SJSA1 (cell line): Measurements from ENCODE around the gene CHCHD3. TPM values are rescaled to one million over a fixed set of nuclear protein-coding genes. Genes with fewer than 3 reads are reported as not detected.
"Not testable (repeated sequence)": the region's sequence is repeated elsewhere in the genome, so short reads cannot be mapped to it uniquely, and the experiment has no call there.

ENCODE experiments used
- DNase-seq, 2 experiments: peaks; one replicate each; pipeline ENCODE4 v3.0.0-alpha.2; 2015 to 2020; ENCODE audit warnings: low spot score in 2 of 2, low read depth in 1 of 2
- H3K27ac ChIP-seq: fragments of 250-450 bp; sonication (Bioruptor Pico); 2 replicates; pipeline ENCODE4 v1.5.1; 2020; ENCODE audit warnings: mild to moderate bottlenecking, moderate library complexity
- H3K27me3 ChIP-seq: fragments of 250-450 bp; sonication (Bioruptor Pico); replicated peaks from 2 replicates; pipeline ENCODE4 v1.5.1; 2020; ENCODE audit warnings: mild to moderate bottlenecking, moderate library complexity
- H3K36me3 ChIP-seq: fragments of 250-450 bp; sonication (Bioruptor Pico); 2 replicates; pipeline ENCODE4 v1.5.1; 2020; ENCODE audit warnings: mild to moderate bottlenecking
- H3K4me1 ChIP-seq: fragments of 250-450 bp; sonication (Bioruptor Pico); replicated peaks from 2 replicates; pipeline ENCODE4 v1.6.1; 2021; ENCODE audit warnings: mild to moderate bottlenecking
- H3K4me3 ChIP-seq: fragments of 250-450 bp; sonication (Bioruptor Pico); 2 replicates; pipeline ENCODE4 v1.5.1; 2020; ENCODE audit warnings: mild to moderate bottlenecking
- H3K9me3 ChIP-seq: fragments of 250-450 bp; sonication (Bioruptor Pico); replicated peaks from 2 replicates; pipeline ENCODE4 v1.5.1; 2020; ENCODE audit warnings: mild to moderate bottlenecking
- total RNA-seq: library from RNA; depleted of rRNA; stranded (reverse); fragments of >200 nt; shearing (Covaris generic); gene quantifications from 2 replicates; pipeline ENCODE4 v1.2.3, GENCODE V29; 2014

The CHCHD3 gene
- total RNA-seq, 1 experiment from 2014 or later, result 150 TPM

DNA sequence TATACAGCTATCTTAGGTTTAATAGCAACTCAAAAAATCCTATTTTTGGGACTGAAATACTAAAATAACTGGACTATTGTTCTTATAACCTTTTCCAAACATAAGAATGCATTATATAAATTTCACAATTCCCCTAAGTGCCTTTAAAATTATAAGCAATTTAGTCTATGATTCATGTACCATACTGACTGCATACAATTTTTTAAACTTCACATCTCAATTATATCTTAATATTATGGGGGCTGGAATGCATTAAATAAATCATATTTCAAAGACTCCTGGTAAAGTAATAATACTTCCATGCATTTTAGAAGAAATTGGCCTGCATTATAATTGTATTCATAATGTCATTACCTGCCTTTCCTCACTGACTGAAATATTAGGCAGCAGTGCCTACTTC lies 144.6 kb downstream of the CHCHD3 start:
- Histone ChIP-seq H3K36me3 (no peaks in the 10 kb centered on the region), H3K9me3 (no peaks in the 10 kb centered on the region), H3K4me3 (no peak overlapping the region), H3K4me1 (no peaks in the 10 kb centered on the region), H3K27ac (no peak overlapping the region), H3K27me3 (no peaks in the 10 kb centered on the region)
- no peak for DNase-seq

DNA sequence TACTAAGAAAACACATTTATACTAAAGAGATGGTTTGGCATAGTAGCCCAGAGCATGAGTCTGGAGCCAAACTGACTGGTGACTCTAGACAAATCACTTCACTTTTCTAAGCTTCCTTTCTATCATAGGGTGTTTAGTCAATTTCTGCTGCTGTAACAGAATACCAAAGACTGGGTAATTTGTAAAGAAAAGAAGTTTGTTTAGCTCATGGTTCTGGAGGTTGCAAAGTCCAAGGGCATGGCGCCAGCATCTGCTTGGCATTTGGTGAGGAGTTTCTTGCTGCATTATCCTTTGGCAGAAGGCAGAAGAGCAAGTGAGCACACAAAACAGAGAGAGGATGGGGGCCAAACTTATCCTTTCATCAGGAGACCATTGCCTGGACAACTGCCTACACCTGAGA lies 146.3 kb downstream of the CHCHD3 start:
- no peaks in the 10 kb centered on the region for H3K36me3 ChIP-seq
- H3K4me1 ChIP-seq, result no peaks in the 10 kb centered on the region
- no peak for DNase-seq
- H3K9me3 ChIP-seq, result no peaks in the 10 kb centered on the region
- H3K4me3 ChIP-seq, result no peak overlapping the region
- no peaks in the 10 kb centered on the region for H3K27me3 ChIP-seq
- no peak overlapping the region for H3K27ac ChIP-seq

DNA sequence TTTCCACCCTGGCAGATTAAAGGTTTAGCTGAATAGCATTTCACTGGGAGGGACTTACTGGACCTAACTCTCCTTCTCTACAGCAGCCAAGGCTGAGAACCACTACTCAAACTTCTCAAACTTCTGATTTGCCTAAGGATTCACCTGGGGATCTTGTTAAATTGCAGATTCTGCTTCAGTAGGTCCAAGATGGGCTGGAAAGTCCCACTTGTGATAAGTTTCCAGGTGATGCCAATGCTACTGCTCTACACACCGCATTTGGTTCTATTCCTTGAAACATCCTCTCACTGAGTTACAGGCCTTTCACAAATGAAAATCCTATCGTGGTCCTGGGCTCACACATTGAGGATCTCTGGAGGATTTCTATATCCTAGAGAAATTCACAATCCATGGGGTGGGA lies 147.9 kb downstream of the CHCHD3 start:
- Histone ChIP-seq H3K4me3 (no peak overlapping the region), H3K27ac (no peak overlapping the region), H3K27me3 (no peaks in the 10 kb centered on the region), H3K9me3 (no peaks in the 10 kb centered on the region), H3K36me3 (no peaks in the 10 kb centered on the region), H3K4me1 (no peaks in the 10 kb centered on the region)
- no peak for DNase-seq

DNA sequence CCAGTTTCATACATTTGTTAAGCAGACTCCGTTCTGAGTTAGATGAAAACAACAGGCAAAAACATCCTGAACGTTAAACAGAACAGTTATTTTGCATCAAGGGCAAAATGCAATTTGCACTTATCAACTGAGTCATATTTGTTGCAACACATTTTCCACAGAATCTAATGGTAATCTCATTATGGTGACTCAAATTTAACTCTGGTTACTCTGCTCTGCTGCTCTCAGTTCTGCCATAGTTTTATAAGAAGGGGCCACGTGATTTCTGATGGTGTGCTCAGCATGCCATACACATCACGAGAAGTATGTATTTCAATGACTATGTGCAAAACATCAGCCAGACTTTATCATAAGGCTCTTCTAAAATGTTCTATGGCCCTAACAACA lies 148.8 kb downstream of the CHCHD3 start:
- Histone ChIP-seq H3K27ac (no peak overlapping the region), H3K27me3 (no peaks in the 10 kb centered on the region), H3K36me3 (no peaks in the 10 kb centered on the region), H3K4me3 (no peak overlapping the region), H3K4me1 (no peaks in the 10 kb centered on the region), H3K9me3 (no peaks in the 10 kb centered on the region)
- DNase-seq, result no peak

DNA sequence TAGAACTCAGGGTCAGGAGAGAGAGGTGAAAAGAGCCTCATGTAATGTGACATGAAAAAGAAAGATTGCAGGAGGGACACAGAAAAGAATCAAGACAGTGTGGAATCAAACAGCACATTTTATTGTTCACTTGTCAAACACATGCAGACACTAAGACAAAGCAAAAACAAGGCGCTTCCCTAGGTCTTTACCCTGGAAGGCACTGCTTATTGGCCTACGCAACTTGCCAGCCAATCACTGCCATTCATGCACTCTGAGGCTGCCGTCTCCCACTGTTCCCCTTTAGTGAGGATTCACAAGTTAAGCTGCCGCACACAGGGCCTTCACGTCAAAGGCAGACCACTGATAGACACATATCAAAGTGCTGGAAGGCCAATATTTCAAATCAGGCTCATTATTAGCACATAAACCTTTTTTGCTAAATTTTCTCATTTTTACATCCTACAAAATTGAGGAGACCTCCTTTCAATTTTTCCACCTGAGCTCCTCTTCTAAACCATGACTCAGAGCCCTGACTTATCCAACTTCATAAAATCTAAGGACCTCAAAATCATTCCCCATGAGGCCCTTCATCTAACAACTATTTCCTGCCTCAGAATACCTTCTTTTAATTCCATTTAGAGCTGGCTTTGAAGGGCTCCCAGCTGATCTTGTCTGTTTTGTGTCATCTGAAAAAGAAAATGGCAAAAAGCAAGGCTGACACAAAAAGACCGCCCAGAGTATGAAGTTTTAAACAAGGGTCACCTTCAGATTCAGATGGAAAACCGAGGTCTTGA lies 149.4 kb downstream of the CHCHD3 start:
- no peak for DNase-seq
- no peak overlapping the region for H3K27ac ChIP-seq

DNA sequence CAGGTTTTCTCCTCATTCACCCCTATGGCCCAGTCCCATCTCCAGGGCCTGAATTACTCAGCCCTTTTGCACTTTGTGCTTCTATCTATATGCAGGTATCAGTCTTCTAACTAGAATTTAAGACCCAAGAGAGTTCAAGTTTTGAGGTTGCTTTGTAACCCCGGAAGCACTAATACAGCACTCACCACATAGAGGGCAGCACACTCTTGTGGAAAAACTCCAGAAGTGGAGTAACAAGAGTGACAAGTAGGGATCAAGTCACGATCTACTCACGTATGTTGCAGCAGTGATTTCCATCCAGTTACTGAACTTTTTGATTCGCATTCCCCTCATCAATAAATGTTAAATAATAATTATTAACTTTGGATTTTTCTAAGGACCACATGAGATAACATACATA lies 151.0 kb downstream of the CHCHD3 start:
- Histone ChIP-seq H3K27ac (no peak overlapping the region), H3K4me3 (no peak overlapping the region), H3K4me1 (no peaks in the 10 kb centered on the region), H3K27me3 (no peaks in the 10 kb centered on the region), H3K9me3 (no peaks in the 10 kb centered on the region), H3K36me3 (no peaks in the 10 kb centered on the region)
- DNase-seq, result no peak

More for the DNA sequence above, 149.4 kb downstream of the CHCHD3 start:
- Histone ChIP-seq H3K4me3 (no peak overlapping the region), H3K4me1 (no peaks in the 10 kb centered on the region), H3K36me3 (no peaks in the 10 kb centered on the region), H3K27me3 (no peaks in the 10 kb centered on the region), H3K9me3 (no peaks in the 10 kb centered on the region)

DNA sequence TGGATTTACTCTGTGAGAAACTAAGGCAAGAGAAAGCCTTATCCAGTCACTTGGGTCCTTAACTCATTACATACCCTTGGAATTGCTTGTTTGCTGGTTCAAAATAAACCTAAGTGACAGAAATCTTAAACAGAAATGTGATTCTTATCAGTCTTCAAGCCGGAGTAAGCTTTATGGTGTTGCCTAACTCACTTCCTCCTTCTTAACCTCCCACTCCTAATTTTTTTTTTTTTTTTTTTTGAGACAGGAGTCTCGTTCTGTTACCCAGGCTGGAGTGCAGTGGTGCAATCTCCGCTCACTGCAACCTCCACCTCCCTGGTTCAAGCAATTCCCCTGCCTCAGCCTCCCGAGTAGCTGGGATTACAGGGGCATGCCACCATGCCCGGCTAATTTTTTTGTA lies 151.9 kb downstream of the CHCHD3 start:
- DNase-seq, H3K4me1 ChIP-seq, H3K4me3 ChIP-seq, H3K36me3 ChIP-seq, H3K9me3 ChIP-seq, H3K27me3 ChIP-seq, H3K27ac ChIP-seq: not testable (repeated sequence)

DNA sequence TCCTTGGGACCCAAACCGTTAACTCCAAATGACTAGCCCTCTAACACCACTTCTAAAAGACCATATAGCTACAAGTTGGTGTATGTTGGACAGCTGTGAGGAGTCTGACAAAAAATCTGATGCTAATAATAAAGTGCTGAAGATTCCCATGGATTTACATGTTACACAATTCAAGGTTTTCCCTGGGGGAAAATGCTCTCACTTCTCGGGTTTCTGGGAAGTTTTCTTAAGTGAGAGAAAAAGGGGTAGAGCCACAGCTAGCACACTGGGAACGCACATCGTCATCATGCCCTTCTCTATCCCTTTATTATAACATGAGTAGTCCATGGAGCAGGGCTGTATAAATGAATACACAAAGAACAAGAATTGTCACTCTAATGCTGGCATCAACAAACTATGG lies 162.1 kb downstream of the CHCHD3 start:
- Histone ChIP-seq H3K27me3 (no peaks in the 10 kb centered on the region), H3K4me1 (no peaks in the 10 kb centered on the region), H3K4me3 (no peak overlapping the region), H3K36me3 (no peaks in the 10 kb centered on the region), H3K9me3 (no peaks in the 10 kb centered on the region), H3K27ac (no peak overlapping the region)
- no peak for DNase-seq

DNA sequence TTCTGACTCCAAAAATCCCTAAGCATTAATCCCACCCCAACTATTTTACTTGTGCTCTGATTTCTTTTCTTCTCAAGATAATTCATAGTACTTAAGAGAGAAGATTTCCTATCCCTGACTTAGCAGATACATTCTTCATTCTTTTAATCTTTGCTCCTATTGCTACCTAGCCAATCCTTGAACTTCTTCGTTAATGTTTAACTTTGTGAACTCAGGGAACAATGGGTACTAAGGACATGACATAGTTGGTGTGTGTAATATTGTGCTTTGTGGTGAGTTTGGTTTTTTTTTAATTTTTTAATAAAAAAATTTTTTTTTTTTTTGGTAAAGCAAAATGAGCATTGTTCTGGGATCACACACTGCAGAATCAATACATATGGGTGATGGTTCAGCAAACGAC lies 166.2 kb downstream of the CHCHD3 start:
- Histone ChIP-seq H3K27me3 (no peaks in the 10 kb centered on the region), H3K4me3 (no peak overlapping the region), H3K36me3 (0 out of 2 replicates have a peak, but pooled peaks cover 6% of the 10 kb centered on the region), H3K9me3 (no peaks in the 10 kb centered on the region), H3K4me1 (no peaks in the 10 kb centered on the region), H3K27ac (no peak overlapping the region)
- DNase-seq, result no peak

DNA sequence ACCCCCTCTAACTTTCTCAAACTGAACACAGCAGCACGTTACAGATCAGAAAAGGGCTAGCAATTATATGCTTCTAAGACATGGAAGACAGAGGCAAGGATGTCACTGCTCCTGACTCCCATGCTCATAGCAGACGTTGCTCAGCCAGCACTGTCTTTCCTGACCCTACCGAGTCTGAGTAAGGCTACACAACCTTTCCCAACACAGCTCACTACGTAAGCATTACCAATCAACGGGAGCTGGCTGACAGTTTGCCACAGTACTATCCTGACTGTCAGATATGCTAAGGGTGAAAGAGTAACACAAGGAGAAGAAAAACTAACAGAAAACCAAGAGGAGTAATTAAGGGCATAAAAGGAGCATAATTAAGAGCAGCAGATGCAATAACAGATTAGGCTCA lies 171.2 kb downstream of the CHCHD3 start:
- Histone ChIP-seq H3K36me3 (peaks cover 13% of the 10 kb centered on the region; the same call in 1 of the 2 replicates), H3K27ac (no peak overlapping the region), H3K9me3 (no peaks in the 10 kb centered on the region), H3K4me3 (no peak overlapping the region), H3K4me1 (no peaks in the 10 kb centered on the region), H3K27me3 (no peaks in the 10 kb centered on the region)
- no peak for DNase-seq

DNA sequence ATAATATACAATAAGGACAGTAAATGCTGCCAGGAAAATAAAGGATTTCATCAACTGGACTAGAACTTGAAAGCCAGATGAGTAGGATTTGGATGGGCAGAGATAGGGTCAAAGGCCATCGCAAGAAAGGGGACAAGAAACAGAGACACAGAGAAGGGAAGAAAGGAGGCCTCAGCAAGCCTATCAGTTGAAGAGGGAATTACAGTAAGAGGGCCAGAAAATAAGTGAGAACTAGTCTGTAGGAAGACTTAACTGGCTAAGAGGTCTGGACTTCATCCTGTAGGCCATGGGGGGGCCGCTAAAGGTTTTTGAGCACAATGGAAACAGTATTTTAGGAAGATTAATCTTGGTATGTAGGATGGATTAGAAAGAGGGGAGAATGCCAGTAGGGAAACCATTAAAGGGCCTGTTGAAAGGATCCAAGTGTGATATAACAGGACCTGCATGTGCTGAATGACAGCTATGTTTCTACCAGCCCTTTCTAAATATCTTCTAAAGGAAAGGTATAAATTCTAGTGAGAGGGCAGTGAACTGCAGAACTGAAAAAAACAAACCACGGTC lies 174.4 kb downstream of the CHCHD3 start:
- no peak overlapping the region for H3K4me3 ChIP-seq
- H3K27me3 ChIP-seq, result no peaks in the 10 kb centered on the region
- peaks cover 7% of the 10 kb centered on the region; the same call in 1 of the 2 replicates for H3K36me3 ChIP-seq
- H3K4me1 ChIP-seq, result no peaks in the 10 kb centered on the region
- H3K27ac ChIP-seq, result no peak overlapping the region
- H3K9me3 ChIP-seq, result no peaks in the 10 kb centered on the region
- DNase-seq, result no peak

DNA sequence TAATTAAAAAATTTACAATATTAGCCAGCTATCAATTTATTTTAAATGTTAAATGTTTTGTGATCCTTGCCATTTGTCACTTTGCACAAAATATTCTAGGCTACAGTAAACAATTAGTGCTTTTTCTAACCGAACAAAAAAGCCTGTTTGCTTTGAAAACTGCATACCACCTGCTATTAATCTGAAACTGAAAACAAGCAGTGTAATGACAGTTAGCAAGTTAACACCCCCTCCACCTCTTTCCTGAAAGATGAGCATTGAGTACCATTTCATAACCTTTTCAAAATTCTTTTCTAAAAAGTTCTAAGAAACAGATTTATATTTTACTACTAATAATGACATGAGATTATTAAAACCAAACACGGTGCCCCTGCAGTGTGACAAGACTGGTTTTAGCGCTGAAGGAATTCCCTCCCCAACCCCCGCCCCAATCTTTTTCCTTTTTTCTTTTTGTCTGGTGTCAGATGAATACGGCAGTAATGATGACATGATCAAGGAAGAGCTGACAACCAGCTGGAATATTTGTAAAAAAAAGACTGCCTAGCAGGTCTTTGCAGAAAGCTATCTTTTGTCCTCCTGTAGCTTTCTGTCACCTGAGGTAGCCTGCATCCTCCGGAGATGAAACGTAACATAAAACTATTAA lies 175.6 kb downstream of the CHCHD3 start:
- H3K9me3 ChIP-seq, result no peaks in the 10 kb centered on the region
- H3K36me3 ChIP-seq, result peaks cover 7% of the 10 kb centered on the region; the same call in 1 of the 2 replicates
- no peaks in the 10 kb centered on the region for H3K27me3 ChIP-seq
- no peak for DNase-seq
- H3K4me3 ChIP-seq, result no peak overlapping the region
- no peak overlapping the region for H3K27ac ChIP-seq
- no peaks in the 10 kb centered on the region for H3K4me1 ChIP-seq

DNA sequence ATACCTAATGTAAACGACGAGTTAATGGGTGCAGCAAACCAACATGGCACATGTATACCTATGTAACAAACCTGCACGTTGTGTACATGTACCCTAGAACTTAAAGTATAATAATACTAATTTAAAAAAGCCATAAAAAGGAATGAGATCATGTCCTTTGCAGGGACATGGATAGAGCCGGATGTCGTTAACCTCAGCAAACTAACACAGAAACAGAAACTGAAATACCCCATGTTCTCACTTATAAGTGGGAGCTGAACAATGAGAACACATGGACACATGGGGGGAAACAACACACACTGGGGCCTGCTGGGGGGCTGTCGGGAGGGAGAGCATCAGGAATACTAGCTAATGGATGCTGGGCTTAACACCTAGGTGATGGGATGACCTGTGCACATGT lies 176.8 kb downstream of the CHCHD3 start:
- not testable (repeated sequence) for H3K4me3 ChIP-seq, H3K27me3 ChIP-seq, DNase-seq

DNA sequence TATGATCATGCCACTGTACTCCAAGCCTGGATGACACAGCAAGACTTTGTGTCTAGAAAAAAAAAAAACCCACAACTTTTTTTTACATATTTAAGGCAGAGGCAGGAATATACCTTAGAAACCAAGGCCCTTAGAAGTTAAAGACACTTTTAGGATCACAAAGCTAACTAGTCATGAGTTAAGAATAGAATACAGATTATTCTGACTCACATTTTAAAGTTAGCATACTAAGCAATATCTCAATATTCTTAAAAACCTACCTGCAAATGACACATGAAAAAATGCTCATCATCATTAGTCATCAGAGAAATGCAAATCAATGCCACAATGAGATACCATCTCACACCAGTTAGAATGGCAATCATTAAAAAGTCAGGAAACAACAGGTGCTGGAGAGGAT lies 177.7 kb downstream of the CHCHD3 start:
- Histone ChIP-seq H3K36me3 (peaks cover 4% of the 10 kb centered on the region; the same call in 1 of the 2 replicates), H3K9me3 (no peaks in the 10 kb centered on the region), H3K27me3 (no peaks in the 10 kb centered on the region), H3K4me3 (no peak overlapping the region), H3K4me1 (no peaks in the 10 kb centered on the region), H3K27ac (no peak overlapping the region)
- no peak for DNase-seq

More for the DNA sequence above, 176.8 kb downstream of the CHCHD3 start:
- not testable (repeated sequence) for H3K9me3 ChIP-seq, H3K4me1 ChIP-seq, H3K27ac ChIP-seq, H3K36me3 ChIP-seq
